ENCODE measurements around the gene NCOA1. TPM values are rescaled to one million over a fixed set of nuclear protein-coding genes. Genes with fewer than 3 reads are reported as not detected.

Gene NCOA1
- total and polyA plus RNA-seq, 10 of the 15 experiments (the other 5 are each of a cell fraction or from before 2014, with no cell fraction given), result 1.8 to 35.6 (median 6.1) TPM

- Histone ChIP-seq H3K4me3 (no peak overlapping the region), H3K36me3 (ENCODE audit: control insufficient read depth in 2 of 2, insufficient read depth in 2 of 2, low read length in 1 of 2) (no peaks in the 10 kb centered on the region), H3K9me3 (replicated peaks; ENCODE audit: control insufficient read depth, insufficient read depth, low read length) (no peaks in the 10 kb centered on the region), H3K27ac (ENCODE audit: control insufficient read depth, insufficient read depth) (peak overlapping the region; percentile 33), H3K79me2 (ENCODE audit: control insufficient read depth, insufficient read depth, low read length) (peaks cover 35% of the 10 kb centered on the region), H3K9ac (ENCODE audit: control insufficient read depth, insufficient read depth, low read length) (no peak overlapping the region; the same call in 1 of the 2 replicates), H3K4me2 (ENCODE audit: control insufficient read depth, insufficient read depth) (peak overlapping the region; percentile 81), H3K27me3 (replicated peaks in 1 of 2; ENCODE audit: control insufficient read depth in 2 of 2, insufficient read depth in 2 of 2, low read length in 1 of 2) (no peaks in the 10 kb centered on the region), H4K20me1 (ENCODE audit: control insufficient read depth, insufficient read depth) (no peaks in the 10 kb centered on the region), H2AFZ (ENCODE audit: control insufficient read depth, low read depth, low read length) (no peak overlapping the region), H3K4me1 (ENCODE audit: control insufficient read depth, insufficient read depth, low read length) (peaks cover 6% of the 10 kb centered on the region)
- FAIRE-seq (no peak), DNase-seq (ENCODE audit: low read depth, low spot score) (no peak), ATAC-seq (no peak)
- ChIA-PET POLR2A (interaction anchor here (1.1 kb wide), 1 partner anchor 63 kb away, joined by 7 read pairs; no protein-coding TSS in a partner anchor), RAD21 (ENCODE audit: unreplicated experiment) (interaction anchor here (0.9 to 3.4 kb wide), 5 partner anchors 36 to 369 kb away, joined by 3 to 24 read pairs (median 9); no protein-coding TSS in a partner anchor), SMC1A (ENCODE audit: uncharacterized antibody, unreplicated experiment) (interaction anchor here (1.0 to 2.3 kb wide), 4 partner anchors 12 to 383 kb away, joined by 3 to 6 read pairs (median 5); no protein-coding TSS in a partner anchor), CTCF (interaction anchor here (0.6 to 3.1 kb wide), 13 partner anchors 8 to 850 kb away, joined by 3 to 18 read pairs (median 3); no protein-coding TSS in a partner anchor)
- no TSS peak for BruUV-seq (replicated peaks)
- in situ Hi-C loops (cut with MboI) (no loop called here), intact Hi-C loops (cut with micrococcal nuclease; ENCODE audit: unreplicated experiment) (loop anchor here (10.0 kb wide), 1 partner anchor 297 kb away; the partner anchor contains the start of gene NCOA1)
- 94% methylated on average over 5 of the region's 5 CpGs for WGBS (ENCODE audit: insufficient coverage, insufficient replicate concordance, low lambda C conversion rate, missing lambda C conversion rate)
- TF ChIP-seq STAT3 (IDR thresholded peaks at IDR 0.05; ENCODE audit: low read depth, low read length) (no peak), CHD1 (IDR thresholded peaks at IDR 0.05; ENCODE audit: low read depth, low read length) (no peak), MXI1 (IDR thresholded peaks at IDR 0.05; ENCODE audit: low read depth, low read length) (no peak), MTA2 (IDR thresholded peaks at IDR 0.05; ENCODE audit: low read depth) (no peak), YY1 (IDR thresholded peaks at IDR 0.05; ENCODE audit: low read depth, low read length) (no peak), BRCA1 (IDR thresholded peaks at IDR 0.05; ENCODE audit: low read depth, low read length) (no peak), STAT1 (conservative IDR thresholded peaks at IDR 0.05) (no peak), ZNF24 (IDR thresholded peaks at IDR 0.05) (no peak), IRF4 (IDR thresholded peaks at IDR 0.05; ENCODE audit: low read depth, low read length) (no peak), SP1 (IDR thresholded peaks at IDR 0.05; ENCODE audit: low read depth, low read length) (no peak)
These were observed 300.4 kb downstream of the NCOA1 start for GRCh38 chr2:24791452-24791851.

Data from GM12878 (cell line).